Measurements from ENCODE around the gene PCSK2. TPM values are rescaled to one million over a fixed set of nuclear protein-coding genes. Genes with fewer than 3 reads are reported as not detected.

The PCSK2 gene, protein sequence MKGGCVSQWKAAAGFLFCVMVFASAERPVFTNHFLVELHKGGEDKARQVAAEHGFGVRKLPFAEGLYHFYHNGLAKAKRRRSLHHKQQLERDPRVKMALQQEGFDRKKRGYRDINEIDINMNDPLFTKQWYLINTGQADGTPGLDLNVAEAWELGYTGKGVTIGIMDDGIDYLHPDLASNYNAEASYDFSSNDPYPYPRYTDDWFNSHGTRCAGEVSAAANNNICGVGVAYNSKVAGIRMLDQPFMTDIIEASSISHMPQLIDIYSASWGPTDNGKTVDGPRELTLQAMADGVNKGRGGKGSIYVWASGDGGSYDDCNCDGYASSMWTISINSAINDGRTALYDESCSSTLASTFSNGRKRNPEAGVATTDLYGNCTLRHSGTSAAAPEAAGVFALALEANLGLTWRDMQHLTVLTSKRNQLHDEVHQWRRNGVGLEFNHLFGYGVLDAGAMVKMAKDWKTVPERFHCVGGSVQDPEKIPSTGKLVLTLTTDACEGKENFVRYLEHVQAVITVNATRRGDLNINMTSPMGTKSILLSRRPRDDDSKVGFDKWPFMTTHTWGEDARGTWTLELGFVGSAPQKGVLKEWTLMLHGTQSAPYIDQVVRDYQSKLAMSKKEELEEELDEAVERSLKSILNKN
- not detected for polyA plus RNA-seq (2012; ENCODE audit: missing spikeins)

DNA sequence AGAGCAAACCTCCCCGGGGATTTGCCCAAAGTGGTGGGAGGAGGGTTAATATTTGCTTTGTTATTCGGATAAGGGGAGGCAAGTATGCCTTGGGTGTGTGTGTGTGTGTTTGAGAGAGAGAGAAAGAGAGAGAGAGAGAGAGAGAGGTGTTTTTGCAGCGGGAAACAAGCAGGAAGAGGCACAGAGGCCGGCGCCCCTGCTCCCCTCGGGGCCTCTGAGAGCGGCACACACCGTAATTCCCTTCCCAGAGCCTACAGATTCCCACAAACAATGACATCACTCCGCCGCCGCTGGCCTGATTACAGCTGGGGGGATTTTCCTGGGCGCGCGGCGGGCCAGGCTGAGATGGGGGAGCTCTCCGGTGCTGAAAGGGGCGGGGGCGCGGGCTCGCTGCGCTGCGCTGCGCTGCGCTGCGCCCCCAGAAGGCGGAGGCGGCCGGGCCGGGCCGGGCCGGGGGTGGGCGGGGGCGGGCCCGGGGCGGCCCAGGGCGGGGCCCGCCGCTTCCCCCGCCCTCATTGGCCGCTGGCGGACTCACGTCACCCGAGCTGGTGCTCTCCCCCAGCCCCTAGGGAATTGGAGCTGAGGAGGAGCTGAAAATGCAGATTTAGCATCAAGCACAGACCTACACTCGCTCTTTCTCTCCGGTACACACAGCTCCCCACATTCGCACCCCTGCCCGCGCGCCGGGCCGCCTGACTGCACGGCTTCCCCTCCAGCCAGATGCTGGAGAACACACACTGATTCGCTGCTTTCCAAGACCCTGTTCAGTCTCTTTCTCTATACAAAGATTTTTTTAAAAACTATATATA, at the start of gene PCSK2:
Gene PCSK2 (plus strand): TSS at position 631 of the 809 bp plus-strand sequence. CDS start 266 bp downstream, outside the sequence.
- TF ChIP-seq TAF1 (IDR thresholded peaks at IDR 0.05; ENCODE audit: borderline replicate concordance, low read depth, low read length) (no peak), POLR2AphosphoS5 (IDR thresholded peaks at IDR 0.05; ENCODE audit: low read depth, low read length) (no peak), POLR2A (IDR thresholded peaks at IDR 0.05; ENCODE audit: low read depth, low read length) (no peak)
- FAIRE-seq (no peak), DNase-seq (ENCODE audit: insufficient read length) (no peak)

DNA sequence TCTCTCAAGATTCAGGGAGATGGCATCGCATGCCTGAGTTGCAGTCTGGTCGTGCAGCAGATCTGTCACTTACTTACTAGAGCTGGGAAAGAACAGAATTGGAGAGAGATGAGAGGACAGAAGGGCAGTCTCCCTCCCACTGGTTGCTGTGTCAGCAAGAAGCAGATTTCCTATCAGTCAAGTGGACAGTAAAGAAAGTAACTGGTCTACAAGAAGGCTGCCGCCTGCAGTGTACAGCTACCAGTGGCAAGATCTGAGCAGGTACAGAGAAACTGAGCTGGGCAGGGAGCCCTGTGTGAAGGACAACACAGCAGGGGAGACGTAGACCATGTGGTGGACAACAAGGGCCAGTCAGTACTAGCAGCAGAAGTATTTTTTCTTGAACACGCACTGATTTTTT, 49.5 kb upstream of the PCSK2 start:
- no peak for DNase-seq (ENCODE audit: insufficient read length)
- TF ChIP-seq TAF1 (IDR thresholded peaks at IDR 0.05; ENCODE audit: borderline replicate concordance, low read depth, low read length) (no peak), POLR2AphosphoS5 (IDR thresholded peaks at IDR 0.05; ENCODE audit: low read depth, low read length) (no peak), POLR2A (IDR thresholded peaks at IDR 0.05; ENCODE audit: low read depth, low read length) (no peak)
- FAIRE-seq = no peak

DNA sequence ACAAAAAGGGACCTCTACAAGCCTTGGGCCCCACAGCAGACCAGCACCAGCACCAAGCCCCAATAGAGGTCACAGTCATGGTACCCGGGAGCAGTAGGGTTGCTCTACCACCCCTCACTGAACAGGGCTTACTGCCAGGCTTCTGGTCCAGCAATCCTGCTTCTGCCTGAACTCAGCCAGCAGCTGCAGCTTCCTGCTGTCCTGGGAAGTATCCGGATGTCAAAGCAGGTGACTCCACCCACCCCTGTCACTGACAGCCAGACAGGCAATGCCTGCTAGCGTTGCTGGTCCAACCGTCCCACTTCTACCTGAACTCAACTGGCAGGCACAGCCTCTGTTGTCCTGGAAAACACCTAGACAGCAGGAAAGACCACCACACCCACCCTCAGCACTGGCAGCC, 47.0 kb upstream of the PCSK2 start:
- TF ChIP-seq POLR2AphosphoS5 (IDR thresholded peaks at IDR 0.05; ENCODE audit: low read depth, low read length) (no peak), POLR2A (IDR thresholded peaks at IDR 0.05; ENCODE audit: low read depth, low read length) (no peak), TAF1 (IDR thresholded peaks at IDR 0.05; ENCODE audit: borderline replicate concordance, low read depth, low read length) (no peak)
- FAIRE-seq (no peak), DNase-seq (ENCODE audit: insufficient read length) (no peak)

DNA sequence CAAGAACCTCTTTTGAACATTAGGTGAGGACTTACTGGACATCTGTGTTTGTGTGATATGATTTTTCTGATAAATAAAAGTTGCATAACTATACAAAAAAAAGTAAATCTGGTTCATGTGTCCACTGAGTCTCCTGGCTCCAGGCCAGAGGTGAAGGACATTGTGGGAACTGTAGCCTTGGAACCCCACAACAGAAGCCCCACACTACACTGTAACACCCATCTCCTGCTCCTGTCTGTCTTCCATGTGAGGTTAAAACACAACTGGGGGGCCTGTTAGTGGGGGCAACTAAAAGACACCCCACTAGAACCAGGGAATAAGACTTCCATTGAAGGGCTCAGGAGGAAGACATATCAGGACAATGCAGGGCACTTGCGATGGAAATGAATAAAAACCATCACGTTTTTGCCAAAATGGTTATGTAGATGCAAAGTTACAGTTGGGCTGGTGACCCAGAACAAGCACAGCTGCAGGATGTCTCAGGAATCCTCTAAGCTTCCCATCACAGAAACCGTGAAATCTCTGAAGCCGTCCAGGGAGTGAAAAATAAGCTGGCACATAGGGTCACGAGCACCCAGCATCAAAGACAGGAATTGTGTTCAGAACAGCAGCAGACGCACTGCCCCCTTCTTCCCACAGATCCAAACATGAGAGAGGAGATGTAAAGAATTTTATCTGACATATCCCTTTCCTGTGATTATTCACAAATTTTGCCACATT, 36.7 kb upstream of the PCSK2 start:
- FAIRE-seq = no peak
- TF ChIP-seq TAF1 (IDR thresholded peaks at IDR 0.05; ENCODE audit: borderline replicate concordance, low read depth, low read length) = no peak
- TF ChIP-seq POLR2A (IDR thresholded peaks at IDR 0.05; ENCODE audit: low read depth, low read length) = no peak
- TF ChIP-seq POLR2AphosphoS5 (IDR thresholded peaks at IDR 0.05; ENCODE audit: low read depth, low read length) = no peak
- DNase-seq (ENCODE audit: insufficient read length) = no peak

DNA sequence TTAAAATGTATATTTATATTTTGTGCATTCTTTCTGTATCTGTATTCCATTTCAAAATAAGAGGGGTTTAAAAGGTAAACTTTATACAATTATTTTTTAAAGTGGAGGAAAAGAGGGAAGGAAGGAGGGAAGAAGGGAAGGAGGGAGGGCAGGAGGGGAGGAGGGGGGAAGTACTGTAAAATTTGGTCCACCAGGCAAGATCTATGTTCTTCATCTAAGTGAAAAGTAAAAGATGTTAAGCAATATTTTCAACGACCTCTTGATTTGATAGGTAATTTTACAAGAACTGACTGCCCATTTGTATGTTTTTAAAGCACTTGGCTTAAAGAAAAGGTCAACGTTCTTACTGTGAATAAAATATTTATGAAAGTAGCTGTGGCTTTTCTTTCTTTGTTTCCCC, 29.8 kb upstream of the PCSK2 start:
- FAIRE-seq = no peak
- TF ChIP-seq TAF1 (IDR thresholded peaks at IDR 0.05; ENCODE audit: borderline replicate concordance, low read depth, low read length) = no peak
- TF ChIP-seq POLR2AphosphoS5 (IDR thresholded peaks at IDR 0.05; ENCODE audit: low read depth, low read length) = no peak
- TF ChIP-seq POLR2A (IDR thresholded peaks at IDR 0.05; ENCODE audit: low read depth, low read length) = no peak

DNA sequence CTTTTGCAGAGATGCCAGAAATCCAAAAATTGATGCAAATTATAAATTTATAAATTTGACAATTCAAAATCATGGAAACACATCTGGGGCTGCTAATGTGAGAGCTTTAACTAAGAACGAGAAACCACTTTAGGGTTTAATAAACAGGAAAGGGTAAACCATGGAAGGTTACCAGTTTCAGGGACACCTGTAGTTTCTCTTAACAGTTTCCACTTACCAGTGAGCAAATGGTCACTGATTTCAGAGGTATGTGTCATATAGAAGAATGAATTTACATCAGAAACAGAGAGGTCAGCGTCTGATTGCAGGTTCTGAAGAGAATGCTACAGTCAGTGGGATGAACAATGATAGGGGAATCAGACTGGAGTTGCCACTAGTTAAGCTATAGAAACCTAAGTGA, 24.8 kb upstream of the PCSK2 start:
- FAIRE-seq (no peak), DNase-seq (ENCODE audit: insufficient read length) (no peak)
- TF ChIP-seq TAF1 (IDR thresholded peaks at IDR 0.05; ENCODE audit: borderline replicate concordance, low read depth, low read length) (no peak), POLR2AphosphoS5 (IDR thresholded peaks at IDR 0.05; ENCODE audit: low read depth, low read length) (no peak), POLR2A (IDR thresholded peaks at IDR 0.05; ENCODE audit: low read depth, low read length) (no peak)

More for the DNA sequence above, 29.8 kb upstream of the PCSK2 start:
- DNase-seq (ENCODE audit: insufficient read length) = no peak

DNA sequence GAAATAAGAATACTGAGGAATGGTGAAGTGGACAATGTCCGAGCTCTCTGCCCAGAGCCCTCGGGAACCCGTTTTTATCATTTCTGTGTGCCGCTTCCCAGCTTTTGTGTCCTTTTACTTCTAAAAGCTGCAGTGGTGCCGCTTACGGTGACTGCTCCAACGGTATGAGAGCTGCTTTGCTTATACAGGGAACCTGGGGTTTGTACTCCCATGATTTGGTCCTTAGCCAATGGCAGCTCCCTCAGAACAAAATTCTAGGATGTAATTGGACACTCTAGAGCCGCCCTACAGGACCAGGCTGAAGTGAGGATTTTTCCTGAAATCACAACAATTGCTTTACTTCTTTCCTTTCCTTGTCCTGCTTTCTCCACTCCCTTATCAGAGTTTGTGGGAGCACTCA, 24.2 kb upstream of the PCSK2 start:
- no peak for FAIRE-seq
- no peak for TF ChIP-seq POLR2A (IDR thresholded peaks at IDR 0.05; ENCODE audit: low read depth, low read length)
- no peak for TF ChIP-seq TAF1 (IDR thresholded peaks at IDR 0.05; ENCODE audit: borderline replicate concordance, low read depth, low read length)
- no peak for TF ChIP-seq POLR2AphosphoS5 (IDR thresholded peaks at IDR 0.05; ENCODE audit: low read depth, low read length)

DNA sequence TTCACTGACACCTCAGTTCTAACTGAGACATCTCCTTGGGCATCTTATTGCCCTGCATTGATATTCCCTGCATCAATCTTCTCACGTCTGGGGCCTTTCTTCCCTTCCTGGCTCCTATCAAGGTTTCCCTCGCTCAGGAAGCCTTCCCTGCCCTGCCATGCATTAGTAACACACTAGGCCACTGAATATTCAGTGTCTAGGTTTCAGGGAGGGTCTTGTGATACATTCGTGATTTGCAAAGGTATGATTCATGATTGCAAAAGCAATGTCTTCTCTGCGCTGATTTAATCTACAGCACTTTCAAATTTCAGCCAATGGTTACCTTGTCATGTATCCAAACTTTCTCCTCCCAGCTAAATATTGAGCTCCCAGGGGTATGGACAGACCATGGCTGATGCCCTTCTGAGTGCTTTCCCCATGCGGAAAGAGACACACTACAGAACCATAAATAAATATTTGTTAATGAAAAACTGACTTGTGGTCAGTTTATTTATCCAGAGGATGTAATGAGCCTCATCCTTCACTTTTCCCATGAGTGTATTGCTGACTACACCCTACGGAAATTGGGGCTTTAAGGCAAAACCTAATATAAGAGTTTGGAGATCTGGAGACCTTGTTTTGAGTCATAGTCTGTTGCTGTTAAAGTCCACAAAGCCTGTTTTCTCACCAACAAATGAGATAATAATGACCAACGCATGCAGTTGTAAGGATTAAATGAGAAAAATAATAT, 21.6 kb upstream of the PCSK2 start:
- TF ChIP-seq POLR2AphosphoS5 (IDR thresholded peaks at IDR 0.05; ENCODE audit: low read depth, low read length) = no peak
- TF ChIP-seq TAF1 (IDR thresholded peaks at IDR 0.05; ENCODE audit: borderline replicate concordance, low read depth, low read length) = no peak
- no peak for TF ChIP-seq POLR2A (IDR thresholded peaks at IDR 0.05; ENCODE audit: low read depth, low read length)
- DNase-seq (ENCODE audit: insufficient read length) (no peak), FAIRE-seq (no peak)

More for the DNA sequence above, 24.2 kb upstream of the PCSK2 start:
- DNase-seq (ENCODE audit: insufficient read length) = no peak

DNA sequence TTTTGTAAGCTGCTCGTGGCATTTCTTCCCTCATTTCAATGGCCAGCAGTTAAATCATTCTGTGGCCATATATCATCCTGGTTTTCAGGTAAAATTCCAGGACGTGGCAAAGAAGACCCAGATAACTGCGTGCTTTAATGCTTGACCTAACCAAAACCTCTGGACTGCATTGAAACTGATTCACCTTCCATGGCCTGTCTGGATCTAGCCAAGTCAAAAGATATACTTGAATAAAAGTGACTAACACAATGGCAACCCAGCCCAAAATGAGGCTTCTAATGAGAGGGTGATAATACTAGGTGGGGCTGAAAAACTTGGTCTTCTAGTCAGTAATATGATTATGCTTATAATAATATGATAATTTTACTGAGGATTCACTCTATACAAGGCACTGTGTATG, 16.5 kb upstream of the PCSK2 start:
- no peak for TF ChIP-seq POLR2AphosphoS5 (IDR thresholded peaks at IDR 0.05; ENCODE audit: low read depth, low read length)
- no peak for TF ChIP-seq TAF1 (IDR thresholded peaks at IDR 0.05; ENCODE audit: borderline replicate concordance, low read depth, low read length)
- no peak for TF ChIP-seq POLR2A (IDR thresholded peaks at IDR 0.05; ENCODE audit: low read depth, low read length)
- FAIRE-seq = no peak
- no peak for DNase-seq (ENCODE audit: insufficient read length)

DNA sequence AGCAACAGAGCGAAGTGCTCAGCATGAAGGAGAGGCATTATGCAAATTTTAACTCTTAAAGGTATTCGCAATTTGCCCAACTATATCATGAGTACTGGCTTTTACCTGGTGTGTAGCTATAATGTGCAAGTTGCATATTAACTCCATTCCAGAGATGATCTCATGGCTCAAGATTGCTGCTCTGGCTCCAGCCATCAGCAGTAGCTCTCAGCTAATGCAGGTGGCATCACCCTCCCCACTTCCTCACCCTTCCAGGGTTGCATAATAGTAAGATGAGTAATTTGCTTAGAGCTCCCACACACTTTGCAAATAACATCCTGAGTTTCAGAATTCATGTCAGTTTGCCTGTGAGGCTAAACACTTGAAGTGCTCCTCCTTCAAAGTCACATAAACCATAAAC, 15.9 kb upstream of the PCSK2 start:
- TF ChIP-seq POLR2AphosphoS5 (IDR thresholded peaks at IDR 0.05; ENCODE audit: low read depth, low read length) (no peak), TAF1 (IDR thresholded peaks at IDR 0.05; ENCODE audit: borderline replicate concordance, low read depth, low read length) (no peak), POLR2A (IDR thresholded peaks at IDR 0.05; ENCODE audit: low read depth, low read length) (no peak)
- FAIRE-seq (no peak), DNase-seq (ENCODE audit: insufficient read length) (no peak)
